Activated CD4-positive, alpha-beta T cell treated with anti-CD3 and anti-CD28 coated beads, Interleukin-2, amount 50 U/mL, for 16 hours (primary cell): Measurements from ENCODE around the gene HEYL.

Experiments
- DNase-seq: peaks from one replicate; pipeline ENCODE4 v3.0.0-alpha.2; 2020

Gene HEYL

DNA sequence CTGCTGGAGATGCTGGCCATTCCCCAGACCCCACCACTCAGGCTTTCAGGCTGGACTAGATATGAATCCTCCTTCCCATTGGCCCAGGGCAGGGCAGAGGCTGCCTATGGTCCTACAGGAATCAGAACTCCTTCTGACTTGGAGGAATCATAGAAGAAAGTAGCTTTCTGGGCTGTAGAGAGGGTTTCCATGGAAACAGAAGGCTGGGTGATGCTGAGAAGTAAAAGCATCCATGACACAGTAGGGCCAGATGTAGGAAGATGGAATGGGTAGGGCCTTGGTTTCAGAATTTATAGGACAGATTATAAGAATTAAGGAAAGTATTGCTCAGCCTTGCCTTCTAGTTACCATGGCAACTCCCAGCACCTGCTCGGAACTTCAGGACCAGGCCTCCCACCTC lies 23.4 kb upstream of the HEYL start:
- DNase-seq, result no peak

DNA sequence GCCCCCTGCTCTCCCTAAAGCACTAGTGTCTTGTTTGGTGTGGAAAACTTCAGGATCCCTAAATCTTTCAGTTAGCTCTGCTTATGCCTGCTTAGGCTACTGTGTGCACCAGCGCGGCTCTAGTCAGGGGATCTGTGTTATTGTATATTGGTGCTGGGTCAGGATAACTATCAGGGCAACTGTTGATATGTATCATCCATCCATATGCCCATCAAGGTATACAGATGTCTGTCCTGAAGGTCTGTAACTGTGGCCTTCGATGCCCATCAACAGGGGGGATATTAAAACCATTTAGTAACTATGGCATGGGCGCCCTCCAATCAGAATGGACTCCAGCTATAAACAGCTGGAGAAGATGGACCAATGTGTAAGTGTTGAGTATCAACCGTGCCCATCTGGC lies 20.1 kb upstream of the HEYL start:
- DNase-seq, result no peak

DNA sequence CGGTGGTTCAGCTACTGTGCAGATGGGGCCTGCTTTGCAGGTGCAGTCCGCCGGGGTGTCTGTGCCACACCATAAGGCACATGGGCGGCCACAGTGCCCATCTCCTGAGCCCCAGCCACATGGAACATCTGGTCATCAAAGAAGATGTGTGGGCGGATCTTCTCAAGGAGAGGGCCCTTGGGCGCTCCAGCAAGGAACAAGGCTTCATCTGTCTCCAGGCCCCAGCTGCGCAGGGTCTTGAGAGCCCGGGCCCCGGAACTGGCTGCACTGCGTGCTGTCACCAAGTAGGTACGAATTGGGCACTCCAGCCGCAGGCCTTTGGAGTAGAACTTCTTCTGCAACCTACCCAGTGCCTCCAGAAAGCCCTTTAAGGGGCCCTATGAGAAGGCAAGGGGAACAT lies 19.7 kb upstream of the HEYL start:
- no peak for DNase-seq

GRCh38 chr1:39657923-39658485 lies 18.6 kb upstream of the HEYL start:
- DNase-seq, result peak; percentile 81

- DNase-seq, result no peak
Observed at GRCh38 chr1:39657402-39657801, 18.0 kb upstream of the HEYL start.

DNA sequence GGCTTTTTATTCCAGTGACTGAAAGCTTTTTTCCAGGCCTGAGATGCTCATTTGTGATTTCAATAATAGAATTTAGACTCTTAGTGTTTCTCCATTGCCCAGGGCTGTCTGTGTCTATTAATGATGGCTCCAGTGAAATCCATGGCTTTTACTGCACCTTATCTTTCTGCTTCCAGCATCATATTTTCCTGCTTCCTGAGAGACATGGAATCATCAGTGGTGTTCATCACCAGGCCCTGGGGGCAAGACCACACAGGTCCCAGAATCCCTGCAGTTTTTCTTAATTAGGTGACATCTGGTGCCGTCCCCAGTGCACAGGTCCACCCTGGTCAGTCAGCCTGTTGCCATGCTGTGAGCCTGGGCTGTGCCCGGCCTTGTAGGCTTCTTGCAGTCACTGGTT lies 16.9 kb upstream of the HEYL start:
- no peak for DNase-seq

DNA sequence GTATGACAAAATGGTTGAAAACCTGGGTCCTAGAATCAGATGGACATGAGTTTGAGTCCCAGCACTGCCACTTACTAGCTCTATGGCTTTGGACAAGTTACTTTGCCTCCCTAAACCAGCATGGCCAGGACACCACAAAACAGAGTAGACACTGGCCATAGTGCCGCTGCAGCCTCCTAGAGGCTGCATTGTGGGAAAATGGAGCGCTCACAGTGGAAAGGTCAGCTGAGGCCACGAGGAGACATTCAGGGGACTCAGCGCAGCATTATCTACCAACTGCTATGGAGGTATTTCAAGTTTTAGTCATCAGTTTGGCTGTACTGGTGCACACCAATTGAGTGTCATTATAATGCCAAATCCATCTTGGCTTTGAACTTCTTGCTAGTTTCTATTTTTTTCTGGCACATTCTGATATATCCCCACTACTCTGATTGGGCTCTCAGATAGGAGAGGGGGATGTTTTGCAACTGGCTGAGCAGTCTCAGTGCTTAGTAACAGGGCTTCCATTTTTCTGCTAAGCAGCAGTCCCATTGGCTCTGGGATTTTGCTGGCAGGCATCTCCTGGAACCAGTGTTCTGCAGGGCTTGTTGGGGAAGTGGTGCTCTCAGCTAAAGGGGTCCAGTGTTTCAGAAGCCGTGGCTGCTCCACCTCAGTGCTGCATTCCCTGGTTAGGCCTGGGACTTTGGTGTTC lies 16.3 kb upstream of the HEYL start:
- no peak for DNase-seq

DNA sequence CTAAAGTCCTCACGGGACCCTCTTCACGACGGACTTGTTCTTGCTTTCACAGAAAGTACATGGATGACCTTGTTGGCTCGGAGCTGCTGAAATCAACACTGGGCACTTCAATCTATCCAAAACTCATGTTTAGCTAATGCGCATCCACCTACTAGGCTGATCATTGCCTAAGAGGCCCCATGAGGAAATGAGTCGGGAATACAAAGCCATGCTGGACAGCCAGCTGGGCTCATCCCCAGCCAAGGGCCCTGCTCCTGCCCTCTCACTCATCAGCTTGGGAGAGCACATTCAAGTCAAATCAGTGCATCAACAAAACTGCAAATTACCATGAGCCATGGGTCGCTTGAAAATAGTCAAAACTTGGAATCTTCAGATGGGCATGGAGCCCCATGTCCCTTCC lies 14.8 kb upstream of the HEYL start:
- no peak for DNase-seq

- peak; percentile 82 for DNase-seq
Observed at GRCh38 chr1:39653546-39654031, 14.1 kb upstream of the HEYL start.

DNA sequence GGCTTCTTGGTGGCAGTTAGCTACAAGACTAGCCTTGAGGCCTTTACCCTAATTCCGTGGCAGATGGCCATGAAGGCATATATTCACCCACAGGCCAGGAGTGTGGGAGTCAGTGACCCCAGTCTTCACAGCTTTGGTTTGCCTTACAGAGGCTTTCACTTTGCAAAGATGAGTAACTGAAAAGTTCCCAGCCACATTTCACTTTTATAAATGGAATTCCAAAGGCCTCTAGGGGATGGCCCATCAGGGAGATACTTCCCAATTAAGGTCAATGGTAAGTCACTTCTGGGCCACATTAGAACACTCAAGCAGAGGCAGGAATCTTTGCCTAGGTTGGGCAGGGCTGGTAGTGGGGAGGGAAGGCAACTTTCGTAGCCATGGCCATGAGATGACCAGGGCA lies 13.1 kb upstream of the HEYL start:
- DNase-seq, result no peak

- no peak for DNase-seq
Observed at GRCh38 chr1:39652105-39652504, 12.7 kb upstream of the HEYL start.

- no peak for DNase-seq
Observed at GRCh38 chr1:39650431-39650830, 11.0 kb upstream of the HEYL start.

- no peak for DNase-seq
Observed at GRCh38 chr1:39649636-39650185, 10.3 kb upstream of the HEYL start.

DNA sequence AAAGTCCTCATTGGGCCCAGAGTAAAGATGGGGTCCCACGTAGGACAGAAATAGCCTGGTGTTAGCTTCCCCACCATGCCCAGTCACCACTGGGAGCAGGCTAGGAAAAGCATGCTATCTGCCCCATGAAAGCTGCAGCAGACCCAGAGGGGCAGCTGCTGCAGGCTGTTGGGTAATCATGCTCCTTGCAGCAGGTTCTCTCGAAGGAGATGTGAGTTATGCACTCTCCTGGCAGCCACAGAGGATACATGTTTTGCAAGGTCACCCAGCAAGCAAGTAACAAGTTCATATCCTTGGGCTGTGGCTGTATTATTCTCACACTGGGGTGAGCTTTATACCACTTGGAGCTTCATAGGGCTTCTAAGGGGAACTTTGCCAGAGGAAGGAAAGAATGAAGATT lies 9.1 kb upstream of the HEYL start:
- no peak for DNase-seq

- no peak for DNase-seq
Observed at GRCh38 chr1:39647247-39647646, 7.8 kb upstream of the HEYL start.

DNA sequence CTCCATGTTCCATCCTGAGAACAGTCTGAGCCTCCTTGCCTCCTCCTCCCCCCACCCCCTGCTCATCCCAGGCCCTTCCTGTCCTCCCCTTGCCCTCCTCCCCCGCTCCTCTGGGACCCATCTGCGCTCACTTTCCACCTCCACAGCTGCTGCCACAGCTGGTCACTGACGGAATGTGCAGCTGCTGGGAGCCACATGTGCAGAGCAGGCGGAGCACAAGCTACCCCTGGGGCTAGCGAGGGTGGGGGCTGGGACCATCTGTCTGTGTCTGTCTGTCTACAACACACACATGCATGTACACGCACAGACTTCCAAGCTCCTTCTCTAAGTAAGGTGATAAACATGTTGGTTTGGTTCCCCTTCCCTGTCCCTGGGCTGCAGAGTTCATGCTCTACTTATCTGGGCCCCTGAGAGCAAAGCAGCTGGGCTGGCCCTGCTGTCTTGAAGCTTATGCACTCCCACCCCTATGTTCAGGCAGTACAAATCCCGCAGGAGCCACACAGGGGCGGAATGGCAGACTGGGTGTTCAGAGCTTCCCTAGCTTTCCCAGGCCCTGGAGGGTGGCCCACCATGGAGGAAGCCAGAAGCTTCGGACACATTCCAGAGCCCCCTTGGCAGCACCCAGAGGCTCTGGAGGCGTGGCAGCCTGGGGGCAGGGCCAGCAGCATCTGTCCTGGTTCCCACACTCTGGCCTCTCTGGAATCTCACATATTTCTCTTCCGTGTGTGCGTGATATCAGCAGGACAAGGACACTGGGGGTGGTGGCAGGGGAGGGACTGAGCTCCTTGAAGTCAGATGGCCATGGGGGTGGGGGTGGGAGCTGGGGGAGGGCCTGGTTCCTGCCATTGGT lies 7.0 kb upstream of the HEYL start:
- no peak for DNase-seq

DNA sequence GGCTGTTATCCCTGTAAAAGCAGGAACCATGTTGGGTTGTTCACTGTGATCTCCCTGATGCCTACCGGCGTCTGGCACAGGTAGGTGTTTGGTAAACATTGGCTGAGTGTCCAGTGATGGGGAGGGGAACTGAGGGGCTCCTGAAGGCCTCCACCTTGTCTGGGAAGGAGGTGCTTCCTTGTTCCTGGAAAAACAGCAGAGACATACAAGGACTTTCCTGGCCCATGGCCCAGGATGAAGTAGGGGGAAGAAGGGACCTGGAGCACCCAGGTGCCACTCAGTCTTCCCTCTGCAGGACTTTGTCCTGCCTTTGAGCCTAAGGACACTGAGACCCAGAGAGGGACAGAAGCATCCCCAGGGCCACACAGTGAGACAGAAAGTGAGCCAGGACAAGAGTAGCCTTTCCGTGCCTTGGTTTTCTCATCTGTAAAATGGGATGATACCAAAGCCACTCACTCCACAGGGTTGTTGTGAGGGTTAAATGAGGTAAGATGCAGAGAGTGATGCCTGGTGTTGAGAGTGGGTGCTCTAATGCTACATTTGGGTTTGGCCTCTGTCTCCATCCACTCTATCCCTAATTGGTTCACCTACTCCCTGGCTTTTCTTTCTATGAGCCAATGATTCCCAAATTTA lies 6.1 kb upstream of the HEYL start:
- DNase-seq, result no peak

DNA sequence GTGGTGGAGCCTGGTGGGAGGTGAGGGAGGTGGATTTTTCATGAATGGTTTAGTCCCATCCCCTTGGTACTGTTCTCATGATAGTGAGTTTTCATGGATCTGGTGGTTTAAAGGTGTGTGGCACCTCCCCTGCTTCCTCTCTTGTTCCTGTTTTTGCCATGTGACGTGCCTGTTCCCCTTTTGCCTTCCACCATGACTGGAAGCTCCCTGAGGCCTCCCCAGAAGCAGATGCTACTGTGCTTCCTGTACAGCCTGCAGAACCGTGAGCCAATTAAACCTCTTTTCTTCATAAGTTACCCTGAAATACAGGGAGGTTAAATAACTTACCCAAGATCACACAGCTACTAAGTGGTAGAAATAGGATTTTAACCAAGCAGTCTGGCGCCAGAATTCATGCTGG lies 4.3 kb upstream of the HEYL start:
- DNase-seq, result no peak

GRCh38 chr1:39642796-39643195 lies 3.4 kb upstream of the HEYL start:
- DNase-seq, result no peak

- DNase-seq, result no peak
Observed at GRCh38 chr1:39640861-39641260, 1.4 kb upstream of the HEYL start.

GRCh38 chr1:39638965-39639304 lies 508 bp downstream of the HEYL start:
- DNase-seq, result no peak

DNA sequence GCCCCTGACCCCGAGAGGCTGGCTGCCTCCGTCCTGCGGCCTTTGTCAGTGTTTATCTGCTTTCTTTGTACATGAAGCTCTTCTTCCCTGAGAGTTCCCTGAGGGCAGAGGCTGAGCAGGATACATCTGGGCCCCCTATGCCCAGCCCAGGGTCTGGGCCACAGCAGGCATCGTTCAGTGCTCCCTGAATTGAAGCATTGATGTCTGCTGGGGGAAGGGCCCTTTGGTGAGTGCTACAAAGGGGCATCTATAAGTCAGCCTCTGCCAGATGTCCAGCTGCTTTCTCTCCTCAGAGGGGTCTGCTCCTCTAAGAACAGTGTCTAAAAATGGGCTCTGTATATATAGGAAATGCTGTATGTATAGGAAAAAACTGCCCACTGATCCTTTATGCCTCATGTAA lies 2.1 kb downstream of the HEYL start:
- DNase-seq, result no peak

GRCh38 chr1:39635871-39636210 lies 3.6 kb downstream of the HEYL start:
- DNase-seq, result no peak
